ENCODE results near the gene RASD1. TPM values are rescaled to one million over a fixed set of nuclear protein-coding genes. Genes with fewer than 3 reads are reported as not detected.

RASD1 gene
- total RNA-seq, 1 experiment from 2014 or later = 5.7 TPM

DNA sequence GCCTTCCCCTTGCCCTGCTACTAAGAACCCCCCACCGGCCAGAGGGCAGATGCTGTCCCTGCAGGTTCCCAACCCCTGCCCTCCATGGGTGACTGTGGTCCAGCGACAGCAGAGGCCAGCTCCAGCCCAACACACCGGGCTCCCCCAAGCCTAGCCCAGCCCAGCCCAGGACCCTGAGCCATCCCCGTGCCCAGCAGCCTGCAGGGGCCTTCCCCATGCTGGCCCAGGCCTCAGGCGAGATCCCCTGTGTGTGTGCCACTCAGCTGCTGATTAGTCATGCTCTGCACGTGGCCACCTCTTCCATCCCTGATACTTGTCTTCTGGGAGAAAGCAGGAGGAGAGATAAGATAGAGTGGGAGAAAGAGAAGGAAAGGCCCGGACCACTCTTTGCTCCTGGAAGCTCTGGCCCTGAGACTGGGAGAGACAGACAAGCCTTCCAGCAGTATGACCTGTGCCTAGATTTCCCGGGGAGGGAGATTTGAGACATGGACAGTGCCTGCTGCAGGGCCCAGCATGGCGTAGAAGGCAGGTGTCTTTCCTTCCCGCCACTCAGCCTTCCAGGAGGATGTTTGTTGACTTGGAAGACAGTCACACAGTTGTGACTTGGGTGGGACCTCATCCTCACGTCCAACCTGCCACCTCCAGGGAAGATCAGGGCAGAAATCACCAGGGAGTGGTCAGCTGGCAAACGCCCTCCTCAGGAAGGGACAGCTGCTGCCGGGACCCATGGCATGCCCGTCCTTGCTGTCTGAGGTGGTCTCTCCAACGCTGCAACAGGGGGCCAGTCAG lies 41.3 kb upstream of the RASD1 start:
- no peak overlapping the region for H3T11ph ChIP-seq (ENCODE audit: low read length)
- H3K27ac Mint-ChIP-seq = no peak overlapping the region
- TF ChIP-seq, protein P1, sequence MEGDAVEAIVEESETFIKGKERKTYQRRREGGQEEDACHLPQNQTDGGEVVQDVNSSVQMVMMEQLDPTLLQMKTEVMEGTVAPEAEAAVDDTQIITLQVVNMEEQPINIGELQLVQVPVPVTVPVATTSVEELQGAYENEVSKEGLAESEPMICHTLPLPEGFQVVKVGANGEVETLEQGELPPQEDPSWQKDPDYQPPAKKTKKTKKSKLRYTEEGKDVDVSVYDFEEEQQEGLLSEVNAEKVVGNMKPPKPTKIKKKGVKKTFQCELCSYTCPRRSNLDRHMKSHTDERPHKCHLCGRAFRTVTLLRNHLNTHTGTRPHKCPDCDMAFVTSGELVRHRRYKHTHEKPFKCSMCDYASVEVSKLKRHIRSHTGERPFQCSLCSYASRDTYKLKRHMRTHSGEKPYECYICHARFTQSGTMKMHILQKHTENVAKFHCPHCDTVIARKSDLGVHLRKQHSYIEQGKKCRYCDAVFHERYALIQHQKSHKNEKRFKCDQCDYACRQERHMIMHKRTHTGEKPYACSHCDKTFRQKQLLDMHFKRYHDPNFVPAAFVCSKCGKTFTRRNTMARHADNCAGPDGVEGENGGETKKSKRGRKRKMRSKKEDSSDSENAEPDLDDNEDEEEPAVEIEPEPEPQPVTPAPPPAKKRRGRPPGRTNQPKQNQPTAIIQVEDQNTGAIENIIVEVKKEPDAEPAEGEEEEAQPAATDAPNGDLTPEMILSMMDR (conservative IDR thresholded peaks at IDR 0.05) = no peak
- no peak overlapping the region for H3K9ac ChIP-seq (ENCODE audit: extremely low read depth, insufficient read length, low read length)
- no peaks in the 10 kb centered on the region; the same call in 1 of the 2 replicates for H3K27me3 Mint-ChIP-seq (ENCODE audit: low read depth)
- no peaks in the 10 kb centered on the region for H4K20me1 ChIP-seq (ENCODE audit: control insufficient read depth, insufficient read depth, insufficient read length)
- H2BK12ac ChIP-seq (ENCODE audit: insufficient read length, low read depth, low read length) = no peak overlapping the region
- H3K23ac ChIP-seq (ENCODE audit: insufficient read length, low read depth, low read length) = no peak overlapping the region
- no peak overlapping the region; the same call in 1 of the 2 replicates for H3K14ac ChIP-seq (ENCODE audit: insufficient read depth, low read length)
- H2AFZ ChIP-seq (ENCODE audit: low read length) = no peak overlapping the region
- no peak for DNase-seq
- H4K91ac ChIP-seq (ENCODE audit: insufficient read length, low read depth, low read length) = no peak overlapping the region
- H3K4me3 Mint-ChIP-seq = no peak overlapping the region
- H3K4me1 ChIP-seq (ENCODE audit: insufficient read depth, low read length) = no peaks in the 10 kb centered on the region
- no peaks in the 10 kb centered on the region for H3K36me3 Mint-ChIP-seq (ENCODE audit: insufficient read depth in 1 of 3, low read depth in 3 of 3)
- H3K9me3 ChIP-seq (ENCODE audit: control insufficient read depth, low read depth, low read length) = no peaks in the 10 kb centered on the region
- no peaks in the 10 kb centered on the region for H3K79me2 ChIP-seq (ENCODE audit: insufficient read depth, low read length)
- H3K56ac ChIP-seq (ENCODE audit: insufficient read length, low read depth, low read length) = no peak overlapping the region
- no peaks in the 10 kb centered on the region for H3K9me3 Mint-ChIP-seq
- H3K4me1 Mint-ChIP-seq = peaks cover 10 to 11% of the 10 kb centered on the region in 2 experiments
- H3K23me2 ChIP-seq (ENCODE audit: insufficient read length, low read depth, low read length, poor library complexity, severe bottlenecking) = no peaks in the 10 kb centered on the region
- H3K79me1 ChIP-seq (ENCODE audit: insufficient read depth, low read depth, low read length, poor library complexity, severe bottlenecking) = no peaks in the 10 kb centered on the region
- no peak overlapping the region for H2BK15ac ChIP-seq (ENCODE audit: low read depth, low read length)
- no peaks in the 10 kb centered on the region for H3K27me3 ChIP-seq (ENCODE audit: insufficient read depth, low read length)
- no peak overlapping the region for H3K27ac ChIP-seq (ENCODE audit: insufficient read length, low read depth, low read length)
- no CpG with 5 or more reads among the region's 15 CpGs for WGBS (ENCODE audit: extremely low coverage, insufficient read length, low lambda C conversion rate)
- no peak overlapping the region for H4K8ac ChIP-seq (replicated peaks; ENCODE audit: insufficient read length, low read depth, low read length)
- H2BK120ac ChIP-seq (ENCODE audit: low read depth, low read length, poor library complexity, severe bottlenecking) = no peak overlapping the region
- H2BK5ac ChIP-seq (ENCODE audit: insufficient read length, low read length) = no peak overlapping the region
- no peak overlapping the region for H2BK20ac ChIP-seq (ENCODE audit: low read depth, low read length, poor library complexity, severe bottlenecking)
- H3K18ac ChIP-seq (ENCODE audit: insufficient read length, low read depth, low read length) = no peak overlapping the region
- H3K4ac ChIP-seq (ENCODE audit: low read depth, low read length) = no peak overlapping the region
- no peak overlapping the region for H3K4me2 ChIP-seq (ENCODE audit: insufficient read depth, insufficient read length, low read length)
- no peak overlapping the region for H2AK5ac ChIP-seq (ENCODE audit: insufficient read length, low read length)
- H4K5ac ChIP-seq (ENCODE audit: insufficient read length, low read depth, low read length) = no peak overlapping the region
